Osteoblast (primary cell): ENCODE measurements around the gene PMP22. TPM values are rescaled to one million over a fixed set of nuclear protein-coding genes. Genes with fewer than 3 reads are reported as not detected.
A peak's percentile ranks its signal among the peaks of the same experiment; 100 is the strongest.

Source experiments
- DNase-seq: peaks from one replicate; pipeline ENCODE4 v3.0.0; 2011; ENCODE audit warnings: low spot score, mixed read lengths; ENCODE audit not compliant: insufficient read length; ENCODE audit errors: missing footprints
- H2AFZ ChIP-seq: 2 replicates; pipeline ENCODE4 v1.6.0; 2011; ENCODE audit warnings: mild to moderate bottlenecking, low read length
- H3K27ac ChIP-seq: 2 replicates; pipeline ENCODE4 v1.5.1; 2011; ENCODE audit warnings: mild to moderate bottlenecking, low read depth, low read length, moderate library complexity
- H3K27me3 ChIP-seq: 2 replicates; pipeline ENCODE4 v1.6.0; 2012; ENCODE audit warnings: mild to moderate bottlenecking, control low read depth, inconsistent platforms, low read length, moderate library complexity; ENCODE audit not compliant: insufficient read depth
- H3K36me3 ChIP-seq: 2 replicates; pipeline ENCODE4 v1.5.1; 2011; ENCODE audit warnings: mild to moderate bottlenecking, low read length, control low read depth, moderate library complexity; ENCODE audit not compliant: insufficient read depth
- H3K4me1 ChIP-seq: 2 replicates; pipeline ENCODE4 v1.5.1; 2011; ENCODE audit warnings: mild to moderate bottlenecking, low read length, control low read depth, moderate library complexity; ENCODE audit not compliant: insufficient read depth
- H3K4me2 ChIP-seq: 2 replicates; pipeline ENCODE4 v1.6.0; 2011; ENCODE audit warnings: mild to moderate bottlenecking, low read length; ENCODE audit not compliant: insufficient read depth
- H3K4me3 ChIP-seq: fragments of 200-600 bp; sonication (generic); 3 replicates; pipeline ENCODE4 v1.5.1; 2012; ENCODE audit warnings: mild to moderate bottlenecking, low read length, inconsistent platforms; ENCODE audit not compliant: insufficient read depth
- H3K79me2 ChIP-seq: 2 replicates; pipeline ENCODE4 v1.6.0; 2012; ENCODE audit warnings: mild to moderate bottlenecking, low read length, control low read depth, inconsistent platforms; ENCODE audit not compliant: insufficient read depth
- H3K9me3 ChIP-seq: 2 replicates; pipeline ENCODE4 v1.5.1; 2011; ENCODE audit warnings: low read depth, low read length, control low read depth
- H4K20me1 ChIP-seq: 2 replicates; pipeline ENCODE4 v1.6.0; 2012; ENCODE audit warnings: mild to moderate bottlenecking, low read length, control low read depth; ENCODE audit not compliant: insufficient read depth
- total RNA-seq: library from RNA; depleted of rRNA; stranded (reverse); fragments of >200 nt; gene quantifications from 2 replicates; pipeline ENCODE4 v1.2.3, GENCODE V29; 2012
- TF ChIP-seq, protein P1 (sequence below): IDR thresholded peaks from 2 replicates; pipeline ENCODE4 v1.5.1; 2011; ENCODE audit warnings: mild to moderate bottlenecking, low read depth, low read length, moderate library complexity; ENCODE audit errors: extremely low read depth

Gene PMP22
- total RNA-seq, 1 donor, result 163 TPM

DNA sequence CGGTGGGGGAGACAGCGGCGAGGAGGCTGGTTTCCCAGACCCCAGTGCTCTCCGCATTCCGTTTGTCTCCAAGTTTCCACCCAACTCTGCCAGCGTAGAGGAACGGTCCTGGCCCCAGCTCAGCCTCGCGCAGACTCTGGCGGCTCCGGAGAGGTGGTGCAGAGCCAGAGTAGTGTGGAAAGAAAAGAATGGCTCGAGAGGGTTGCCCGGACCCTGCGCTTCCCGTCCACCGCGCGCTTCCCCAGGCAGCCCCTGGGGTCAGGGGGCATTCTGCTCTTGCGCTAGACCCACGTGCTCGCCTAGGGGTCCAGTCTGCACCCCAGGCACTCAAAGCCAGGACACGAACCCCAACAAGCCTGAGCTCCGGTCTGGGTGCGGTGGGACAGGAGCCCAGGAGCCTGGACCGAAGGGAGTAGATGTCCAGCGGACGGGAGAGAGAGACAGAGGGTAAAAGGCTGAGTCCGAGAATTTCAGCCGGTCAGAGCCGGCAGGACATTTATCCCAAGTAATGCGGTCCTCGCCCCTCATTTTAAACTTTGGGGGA lies 3.8 kb downstream of the PMP22 start:
- peaks cover 23% of the 10 kb centered on the region for H4K20me1 ChIP-seq
- peaks cover 57% of the 10 kb centered on the region for H3K79me2 ChIP-seq
- TF ChIP-seq, protein P1, sequence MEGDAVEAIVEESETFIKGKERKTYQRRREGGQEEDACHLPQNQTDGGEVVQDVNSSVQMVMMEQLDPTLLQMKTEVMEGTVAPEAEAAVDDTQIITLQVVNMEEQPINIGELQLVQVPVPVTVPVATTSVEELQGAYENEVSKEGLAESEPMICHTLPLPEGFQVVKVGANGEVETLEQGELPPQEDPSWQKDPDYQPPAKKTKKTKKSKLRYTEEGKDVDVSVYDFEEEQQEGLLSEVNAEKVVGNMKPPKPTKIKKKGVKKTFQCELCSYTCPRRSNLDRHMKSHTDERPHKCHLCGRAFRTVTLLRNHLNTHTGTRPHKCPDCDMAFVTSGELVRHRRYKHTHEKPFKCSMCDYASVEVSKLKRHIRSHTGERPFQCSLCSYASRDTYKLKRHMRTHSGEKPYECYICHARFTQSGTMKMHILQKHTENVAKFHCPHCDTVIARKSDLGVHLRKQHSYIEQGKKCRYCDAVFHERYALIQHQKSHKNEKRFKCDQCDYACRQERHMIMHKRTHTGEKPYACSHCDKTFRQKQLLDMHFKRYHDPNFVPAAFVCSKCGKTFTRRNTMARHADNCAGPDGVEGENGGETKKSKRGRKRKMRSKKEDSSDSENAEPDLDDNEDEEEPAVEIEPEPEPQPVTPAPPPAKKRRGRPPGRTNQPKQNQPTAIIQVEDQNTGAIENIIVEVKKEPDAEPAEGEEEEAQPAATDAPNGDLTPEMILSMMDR, result no peak
- H3K27me3 ChIP-seq, result peaks cover 5% of the 10 kb centered on the region
- H3K36me3 ChIP-seq, result peaks cover 27% of the 10 kb centered on the region
- no peaks in the 10 kb centered on the region for H3K9me3 ChIP-seq
- peak overlapping the region; percentile 87 for H2AFZ ChIP-seq
- peak; percentile 94 for DNase-seq
- H3K4me3 ChIP-seq, result peak overlapping the region; percentile 96
- peak overlapping the region; percentile 97 for H3K4me2 ChIP-seq
- H3K27ac ChIP-seq, result peak overlapping the region; percentile 90
- peaks cover 50% of the 10 kb centered on the region for H3K4me1 ChIP-seq

DNA sequence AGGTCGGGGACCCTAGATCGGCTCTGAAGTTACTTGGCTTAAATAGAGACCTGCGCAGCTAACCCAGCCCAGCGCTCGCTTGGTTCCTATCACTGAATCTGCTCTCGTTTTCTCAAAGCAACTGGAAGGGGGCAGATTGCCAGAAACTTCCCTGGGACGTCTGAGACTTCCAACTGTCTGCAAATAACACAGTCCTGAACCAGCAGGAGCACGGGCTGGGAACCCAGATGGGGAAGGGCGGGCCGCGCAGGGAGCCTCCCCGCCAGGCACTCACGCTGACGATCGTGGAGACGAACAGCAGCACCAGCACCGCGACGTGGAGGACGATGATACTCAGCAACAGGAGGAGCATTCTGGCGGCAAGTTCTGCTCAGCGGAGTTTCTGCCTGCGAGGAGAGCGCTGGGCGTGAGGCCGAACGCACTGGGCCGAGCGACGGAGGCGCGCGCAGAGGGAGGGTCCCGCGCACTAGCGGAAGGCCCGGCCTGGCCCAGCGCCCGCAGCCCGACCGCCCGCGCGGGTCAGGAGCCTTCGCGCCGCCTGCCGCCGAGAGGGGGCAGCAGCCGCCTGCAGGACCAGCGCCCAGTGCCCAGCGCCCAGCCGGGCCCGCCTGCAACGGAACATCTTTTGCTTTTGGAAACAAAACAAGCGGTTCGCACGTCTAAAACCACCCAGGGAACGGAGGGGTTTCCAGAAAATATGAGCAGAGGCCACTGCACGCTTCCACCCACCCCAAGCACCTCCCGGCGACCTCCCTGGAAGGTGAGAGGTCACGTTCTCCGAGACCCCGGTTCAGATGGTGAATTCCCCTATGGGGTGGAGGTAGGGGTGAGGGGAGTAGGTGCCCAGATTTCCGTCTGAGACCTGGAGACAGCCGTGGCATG lies 4.5 kb downstream of the PMP22 start:
- Histone ChIP-seq H3K4me1 (peaks cover 57% of the 10 kb centered on the region), H3K27me3 (peaks cover 4% of the 10 kb centered on the region), H3K79me2 (peaks cover 64% of the 10 kb centered on the region), H3K36me3 (peaks cover 29% of the 10 kb centered on the region), H2AFZ (peak overlapping the region; percentile 93), H3K9me3 (no peaks in the 10 kb centered on the region), H4K20me1 (peaks cover 28% of the 10 kb centered on the region), H3K4me3 (peak overlapping the region; percentile 96), H3K27ac (peak overlapping the region; percentile 90), H3K4me2 (peak overlapping the region; percentile 97)
- TF ChIP-seq, protein P1, result peak; percentile 62
- peak; percentile 95 for DNase-seq

DNA sequence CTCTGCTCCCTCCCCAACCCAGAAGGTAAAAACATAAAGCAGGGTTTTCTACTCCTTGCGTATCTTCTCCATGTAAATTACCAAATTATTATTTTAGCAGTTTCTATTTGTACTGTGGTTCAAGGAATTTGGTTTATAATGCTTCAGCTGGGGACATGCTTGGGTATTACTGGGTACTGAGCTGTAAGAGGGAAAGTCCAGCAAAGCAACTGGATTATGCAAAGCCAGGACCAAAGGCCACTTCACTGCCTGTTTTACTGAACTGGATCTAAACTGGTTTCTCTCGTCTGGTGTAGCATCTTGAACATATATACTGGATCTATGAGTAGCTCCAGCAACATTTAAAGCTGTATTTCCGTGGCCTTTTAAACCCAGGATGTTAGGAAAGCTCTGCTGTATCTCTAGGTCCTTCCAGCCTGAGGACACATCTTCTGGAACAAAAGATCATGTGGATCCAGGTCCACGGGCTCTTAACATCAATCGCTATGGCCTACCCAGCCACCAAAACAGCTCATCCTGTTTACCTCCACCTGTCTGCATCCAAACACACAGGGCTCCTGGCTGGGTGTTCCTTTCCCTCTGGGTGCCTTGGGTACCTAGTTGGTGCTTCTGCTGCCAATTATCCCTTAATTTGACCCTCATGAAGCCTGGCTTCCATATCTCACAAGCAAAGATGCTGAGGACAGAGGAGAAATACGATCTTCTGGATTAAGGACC lies 7.2 kb downstream of the PMP22 start:
- TF ChIP-seq, protein P1, result no peak
- no peaks in the 10 kb centered on the region for H3K27me3 ChIP-seq
- peak overlapping the region; percentile 58 for H3K4me2 ChIP-seq
- peak overlapping the region; percentile 31 for H3K27ac ChIP-seq
- H3K36me3 ChIP-seq, result peaks cover 45% of the 10 kb centered on the region
- H3K4me3 ChIP-seq, result no peak overlapping the region
- peaks cover 80% of the 10 kb centered on the region for H3K79me2 ChIP-seq
- H2AFZ ChIP-seq, result no peak overlapping the region
- H3K4me1 ChIP-seq, result peaks cover 39% of the 10 kb centered on the region
- no peak for DNase-seq
- H3K9me3 ChIP-seq, result no peaks in the 10 kb centered on the region
- H4K20me1 ChIP-seq, result peaks cover 49% of the 10 kb centered on the region
